HFFc6 (cell line): ENCODE data around the gene PLCG1. TPM values are rescaled to one million over a fixed set of nuclear protein-coding genes. Genes with fewer than 3 reads are reported as not detected.

Experiments
- DNase-seq: peaks from one replicate; pipeline ENCODE4 v3.0.0-alpha.2; 2018
- H3K27ac Mint-ChIP-seq: 2 replicates; pipeline ENCODE4 v1.8.0; 2020; ENCODE audit warnings: mild to moderate bottlenecking, mixed read lengths
- H3K27me3 Mint-ChIP-seq: 2 replicates; pipeline ENCODE4 v1.8.0; 2021; ENCODE audit warnings: mild to moderate bottlenecking, moderate library complexity, mixed read lengths; ENCODE audit not compliant: insufficient read depth
- H3K36me3 Mint-ChIP-seq: 2 replicates; pipeline ENCODE4 v1.8.0; 2021; ENCODE audit warnings: low read depth, mixed read lengths
- H3K4me1 Mint-ChIP-seq: 2 replicates; pipeline ENCODE4 v1.8.0; 2020; ENCODE audit warnings: low read depth, mixed read lengths
- H3K4me3 Mint-ChIP-seq: 2 replicates; pipeline ENCODE4 v1.8.0; 2020; ENCODE audit warnings: mild to moderate bottlenecking, moderate library complexity, mixed read lengths
- H3K9me3 Mint-ChIP-seq: 2 replicates; pipeline ENCODE4 v1.8.0; 2020; ENCODE audit warnings: mild to moderate bottlenecking, mixed read lengths
- total RNA-seq, 6 experiments: library from RNA; stranded (reverse); fragmentation: NEBNext Ultra II Directional; extraction: Animal tissue kit (Norgen Biotek cat#: 25700); gene quantifications; 2 replicates in 1 of 6; 3 replicates in 5 of 6; pipeline ENCODE4 v1.2.3, GENCODE V29; 2021
- TF ChIP-seq, protein P1 (sequence below): fragments of 200-600 bp; sonication (generic); IDR thresholded peaks from 2 replicates; pipeline ENCODE4 v1.5.0; 2021; ENCODE audit warnings: antibody characterized with exemption, mild to moderate bottlenecking

The PLCG1 gene
- total RNA-seq, 6 experiments from 2014 or later, result 44.4 to 62.1 (median 50.1) TPM

DNA sequence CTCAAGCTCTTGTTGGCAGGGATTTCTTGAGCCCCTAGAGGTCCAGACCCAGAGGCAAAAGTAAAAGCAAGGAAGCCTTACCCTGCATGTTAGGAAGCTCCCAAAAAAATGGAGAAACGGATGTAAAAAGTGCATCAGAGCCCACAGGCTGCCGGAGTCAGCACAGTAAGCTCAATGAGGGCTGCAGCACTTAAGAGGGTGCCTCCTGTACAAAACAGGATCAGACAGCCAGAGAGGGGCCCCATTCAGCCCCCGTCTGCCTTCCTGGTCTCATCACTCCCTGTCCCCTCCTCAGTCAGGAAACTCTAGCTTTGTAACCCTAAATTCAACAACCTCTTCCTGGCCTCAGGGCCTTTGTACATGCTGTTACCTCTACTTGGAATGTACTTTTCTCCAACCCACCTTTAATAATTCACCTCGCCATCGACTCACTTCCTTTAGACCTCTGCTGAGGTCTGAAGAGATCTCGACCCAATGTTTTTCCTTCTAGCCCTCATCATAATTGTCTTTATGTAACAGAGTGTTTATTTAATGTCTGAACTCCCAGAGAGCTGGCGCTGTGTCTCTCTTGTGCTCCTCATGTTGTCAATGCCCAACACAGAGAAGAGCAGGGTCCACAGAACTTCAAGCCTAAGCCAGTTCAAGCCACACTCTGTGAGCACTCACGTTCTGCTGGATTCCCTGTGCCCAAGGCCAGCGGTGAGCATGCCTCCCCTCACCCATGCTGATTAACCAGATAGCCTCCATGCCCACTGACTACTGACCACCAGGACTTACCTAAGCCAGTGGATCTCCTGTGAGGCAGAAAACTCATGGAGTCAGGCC is 2.8 kb upstream of the PLCG1 start:
- Mint-ChIP-seq H3K27ac (no peak overlapping the region), H3K4me3 (no peak overlapping the region)

DNA sequence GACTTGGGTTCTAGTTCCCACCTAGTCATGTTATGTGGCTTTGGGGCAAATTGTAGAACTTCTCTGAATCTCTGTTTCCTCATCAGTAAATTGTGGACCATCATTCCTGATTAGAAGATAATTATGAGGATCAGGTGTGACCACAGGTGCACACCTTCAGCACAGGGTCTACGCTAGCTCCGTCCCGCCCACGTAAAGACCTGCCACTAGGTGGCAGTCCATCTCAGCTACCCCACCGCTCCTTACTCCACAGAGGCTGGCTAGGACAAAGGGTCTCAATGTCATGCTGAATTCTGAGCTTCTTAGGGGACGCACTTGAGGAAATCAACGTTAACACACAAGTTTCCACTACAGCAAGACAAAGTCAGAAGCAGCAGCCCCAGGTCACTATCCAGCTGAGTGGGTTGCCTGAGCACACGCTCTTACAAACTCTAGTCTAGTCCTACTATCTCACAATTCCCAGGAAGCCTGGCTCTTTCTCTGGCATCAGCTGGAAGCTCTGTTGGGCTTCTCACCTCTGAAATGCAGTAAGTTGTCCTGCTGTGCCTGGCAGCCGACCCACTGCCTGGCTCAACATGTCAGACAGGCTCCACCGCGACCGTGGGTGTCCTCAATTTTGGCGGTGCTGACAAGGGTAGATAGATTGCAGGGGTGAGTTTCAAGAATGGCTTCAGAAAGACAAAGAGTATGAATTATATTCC is 2.0 kb upstream of the PLCG1 start:
- H3K4me1 Mint-ChIP-seq, result peaks cover 39% of the 10 kb centered on the region
- H3K27me3 Mint-ChIP-seq, result peaks cover 6% of the 10 kb centered on the region
- peaks cover 3% of the 10 kb centered on the region; the same call in 1 of the 2 replicates for H3K36me3 Mint-ChIP-seq
- no peaks in the 10 kb centered on the region for H3K9me3 Mint-ChIP-seq
- peak overlapping the region; percentile 58 for H3K27ac Mint-ChIP-seq
- no peak for DNase-seq
- H3K4me3 Mint-ChIP-seq, result peak overlapping the region; percentile 86; the same call in 1 of the 2 replicates
- TF ChIP-seq, protein P1, sequence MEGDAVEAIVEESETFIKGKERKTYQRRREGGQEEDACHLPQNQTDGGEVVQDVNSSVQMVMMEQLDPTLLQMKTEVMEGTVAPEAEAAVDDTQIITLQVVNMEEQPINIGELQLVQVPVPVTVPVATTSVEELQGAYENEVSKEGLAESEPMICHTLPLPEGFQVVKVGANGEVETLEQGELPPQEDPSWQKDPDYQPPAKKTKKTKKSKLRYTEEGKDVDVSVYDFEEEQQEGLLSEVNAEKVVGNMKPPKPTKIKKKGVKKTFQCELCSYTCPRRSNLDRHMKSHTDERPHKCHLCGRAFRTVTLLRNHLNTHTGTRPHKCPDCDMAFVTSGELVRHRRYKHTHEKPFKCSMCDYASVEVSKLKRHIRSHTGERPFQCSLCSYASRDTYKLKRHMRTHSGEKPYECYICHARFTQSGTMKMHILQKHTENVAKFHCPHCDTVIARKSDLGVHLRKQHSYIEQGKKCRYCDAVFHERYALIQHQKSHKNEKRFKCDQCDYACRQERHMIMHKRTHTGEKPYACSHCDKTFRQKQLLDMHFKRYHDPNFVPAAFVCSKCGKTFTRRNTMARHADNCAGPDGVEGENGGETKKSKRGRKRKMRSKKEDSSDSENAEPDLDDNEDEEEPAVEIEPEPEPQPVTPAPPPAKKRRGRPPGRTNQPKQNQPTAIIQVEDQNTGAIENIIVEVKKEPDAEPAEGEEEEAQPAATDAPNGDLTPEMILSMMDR, result peak; percentile 89

More for the DNA sequence above, 2.8 kb upstream of the PLCG1 start:
- H3K4me1 Mint-ChIP-seq, result peaks cover 34% of the 10 kb centered on the region
- H3K9me3 Mint-ChIP-seq, result no peaks in the 10 kb centered on the region
- DNase-seq, result no peak
- peaks cover 6% of the 10 kb centered on the region; the same call in 1 of the 2 replicates for H3K36me3 Mint-ChIP-seq
- peaks cover 5% of the 10 kb centered on the region for H3K27me3 Mint-ChIP-seq
- TF ChIP-seq, protein P1, result no peak

DNA sequence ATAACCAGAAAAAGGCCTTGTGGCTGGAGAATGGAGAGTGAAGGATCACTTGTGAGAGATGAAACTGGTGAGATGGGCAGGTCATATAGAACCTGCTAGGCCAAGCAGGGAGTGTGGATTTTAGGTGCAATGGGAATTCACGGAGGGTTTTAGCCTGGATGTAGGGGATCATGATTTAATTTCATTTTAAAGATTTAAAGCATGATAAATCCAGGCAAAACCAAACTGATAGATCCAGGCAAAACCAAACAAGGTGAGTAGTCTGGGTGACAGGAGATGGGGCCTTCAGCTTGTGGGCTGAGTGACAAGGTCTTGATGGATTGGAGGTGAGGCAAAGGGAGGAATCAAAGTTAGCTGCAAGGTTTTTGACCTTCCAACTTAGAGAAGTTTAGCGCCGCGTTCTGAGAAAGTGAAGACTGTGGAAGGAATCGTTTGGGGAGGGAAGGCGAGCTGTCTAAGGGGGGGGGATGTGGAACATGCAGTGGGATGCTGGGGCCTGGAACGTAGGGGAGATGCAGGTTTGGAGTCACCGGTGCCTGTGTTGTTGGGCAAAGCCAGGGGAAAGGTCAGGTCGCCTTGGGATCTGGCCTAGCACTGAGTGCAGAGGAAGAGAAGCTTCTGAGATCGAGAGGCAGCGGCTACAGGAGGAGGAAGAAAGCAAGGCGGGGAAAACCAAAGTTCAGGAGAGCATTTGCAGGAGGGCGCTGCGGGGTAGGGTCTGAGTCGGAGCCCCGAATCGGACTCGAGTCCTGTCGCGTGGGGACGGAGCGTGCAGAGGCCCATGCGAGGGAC is 1.3 kb upstream of the PLCG1 start:
- Mint-ChIP-seq H3K36me3 (no peaks in the 10 kb centered on the region; the same call in 1 of the 2 replicates), H3K9me3 (no peaks in the 10 kb centered on the region), H3K4me3 (peak overlapping the region; percentile 86), H3K27ac (peak overlapping the region; percentile 58), H3K4me1 (peaks cover 42% of the 10 kb centered on the region), H3K27me3 (peaks cover 6% of the 10 kb centered on the region)
- TF ChIP-seq, protein P1, result no peak
- DNase-seq, result no peak

DNA sequence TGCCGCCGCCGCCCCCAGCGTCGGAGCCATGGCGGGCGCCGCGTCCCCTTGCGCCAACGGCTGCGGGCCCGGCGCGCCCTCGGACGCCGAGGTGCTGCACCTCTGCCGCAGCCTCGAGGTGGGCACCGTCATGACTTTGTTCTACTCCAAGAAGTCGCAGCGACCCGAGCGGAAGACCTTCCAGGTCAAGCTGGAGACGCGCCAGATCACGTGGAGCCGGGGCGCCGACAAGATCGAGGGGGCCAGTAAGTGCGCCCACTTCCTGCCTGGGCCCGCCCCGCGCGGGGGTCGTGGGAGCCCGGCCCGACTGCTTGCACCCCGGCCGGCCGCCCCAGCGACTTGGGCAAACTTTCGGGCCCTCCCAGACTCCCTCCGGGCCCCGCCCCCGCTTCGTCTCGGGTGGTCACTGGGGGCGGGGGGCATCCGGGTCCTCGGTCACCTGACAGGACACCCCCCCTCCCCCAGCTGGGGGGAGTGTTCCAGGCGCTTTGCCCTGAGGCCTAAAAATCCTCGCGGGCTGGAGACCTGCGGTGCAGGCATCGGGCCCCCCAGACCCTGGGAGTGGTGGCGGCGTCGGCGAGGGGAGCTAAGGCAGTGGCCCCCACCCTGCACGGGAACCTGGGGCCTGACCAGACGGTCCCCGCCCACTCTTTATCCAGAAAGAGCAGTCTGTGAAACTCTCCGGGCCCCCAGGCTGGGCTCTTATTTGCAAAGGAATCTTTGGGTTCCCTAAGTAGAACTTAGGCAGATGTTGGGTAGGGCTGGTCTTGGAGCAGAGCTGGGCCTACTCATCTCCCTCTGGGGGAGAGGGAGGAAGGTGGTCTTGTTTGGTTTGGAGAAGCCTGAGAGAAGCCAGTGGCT is 501 bp downstream of the PLCG1 start:
- no peaks in the 10 kb centered on the region; the same call in 1 of the 2 replicates for H3K36me3 Mint-ChIP-seq
- TF ChIP-seq, protein P1, result no peak
- peak overlapping the region; percentile 90 for H3K4me3 Mint-ChIP-seq
- DNase-seq, result no peak
- H3K27ac Mint-ChIP-seq, result peak overlapping the region; percentile 86
- no peaks in the 10 kb centered on the region for H3K9me3 Mint-ChIP-seq
- peaks cover 6% of the 10 kb centered on the region for H3K27me3 Mint-ChIP-seq
- peaks cover 53% of the 10 kb centered on the region for H3K4me1 Mint-ChIP-seq
